ENCODE data around the gene GLT8D1.

The GLT8D1 gene

GRCh38 chr3:52712291-52713212, 7.0 kb upstream of the GLT8D1 start:
- DNase-seq (ENCODE audit: low read depth in 2 of 2), result no peak

GRCh38 chr3:52710512-52710911, 4.9 kb upstream of the GLT8D1 start:
- no peak for DNase-seq (ENCODE audit: low read depth in 2 of 2)

- DNase-seq (ENCODE audit: low read depth in 2 of 2), result no peak
These were observed 2.0 kb upstream of the GLT8D1 start for GRCh38 chr3:52707585-52707984.

- no peak for DNase-seq (ENCODE audit: low read depth in 2 of 2)
These were observed 228 bp downstream of the GLT8D1 start for GRCh38 chr3:52705438-52705687.

- no peak for DNase-seq (ENCODE audit: low read depth in 2 of 2)
These were observed 767 bp downstream of the GLT8D1 start for GRCh38 chr3:52704611-52705437.

- DNase-seq (ENCODE audit: low read depth in 2 of 2), result no peak
These were observed 2.2 kb downstream of the GLT8D1 start for GRCh38 chr3:52703341-52703740.

- no peak for DNase-seq (ENCODE audit: low read depth in 2 of 2)
These were observed 8.0 kb downstream of the GLT8D1 start for GRCh38 chr3:52697632-52697965.

GRCh38 chr3:52696830-52697631, 8.6 kb downstream of the GLT8D1 start:
- no peak for DNase-seq (ENCODE audit: low read depth in 2 of 2)

GRCh38 chr3:52695798-52696671, 9.6 kb downstream of the GLT8D1 start:
- no peak for DNase-seq (ENCODE audit: low read depth in 2 of 2)

GRCh38 chr3:52694528-52695189, 10.9 kb downstream of the GLT8D1 start:
- no peak for DNase-seq (ENCODE audit: low read depth in 2 of 2)

GRCh38 chr3:52693071-52693470, 12.5 kb downstream of the GLT8D1 start:
- no peak for DNase-seq (ENCODE audit: low read depth in 2 of 2)

GRCh38 chr3:52690560-52690959, 15.0 kb downstream of the GLT8D1 start:
- no peak for DNase-seq (ENCODE audit: low read depth in 2 of 2)

- DNase-seq (ENCODE audit: low read depth in 2 of 2), result no peak
These were observed 16.4 kb downstream of the GLT8D1 start for GRCh38 chr3:52689151-52689550.

GRCh38 chr3:52688266-52688665, 17.3 kb downstream of the GLT8D1 start:
- DNase-seq (ENCODE audit: low read depth in 2 of 2), result no peak

- peak; percentile 84 to 87 for DNase-seq (ENCODE audit: low read depth in 2 of 2)
These were observed 19.6 kb downstream of the GLT8D1 start, which contains the start of the genes GNL3 and PBRM1 for GRCh38 chr3:52685709-52686691. Gene GNL3, plus strand, starts transcription at chr3:52686032. Its CDS starts 61 bp downstream, at chr3:52686093. Gene PBRM1, minus strand, starts transcription at chr3:52685913.

- peak; percentile 47 to 57 for DNase-seq (ENCODE audit: low read depth in 2 of 2)
These were observed 20.3 kb downstream of the GLT8D1 start for GRCh38 chr3:52685285-52685708.

GRCh38 chr3:52684184-52684583, 21.4 kb downstream of the GLT8D1 start:
- DNase-seq (ENCODE audit: low read depth in 2 of 2), result no peak

GRCh38 chr3:52683611-52684010, 22.0 kb downstream of the GLT8D1 start:
- no peak for DNase-seq (ENCODE audit: low read depth in 2 of 2)

- no peak for DNase-seq (ENCODE audit: low read depth in 2 of 2)
These were observed 23.6 kb downstream of the GLT8D1 start for GRCh38 chr3:52682016-52682415.
